ENCODE results near the gene GRID1. TPM values are rescaled to one million over a fixed set of nuclear protein-coding genes. Genes with fewer than 3 reads are reported as not detected.

Gene GRID1
- total RNA-seq, 1 experiment from 2014 or later, result 5.6 TPM

DNA sequence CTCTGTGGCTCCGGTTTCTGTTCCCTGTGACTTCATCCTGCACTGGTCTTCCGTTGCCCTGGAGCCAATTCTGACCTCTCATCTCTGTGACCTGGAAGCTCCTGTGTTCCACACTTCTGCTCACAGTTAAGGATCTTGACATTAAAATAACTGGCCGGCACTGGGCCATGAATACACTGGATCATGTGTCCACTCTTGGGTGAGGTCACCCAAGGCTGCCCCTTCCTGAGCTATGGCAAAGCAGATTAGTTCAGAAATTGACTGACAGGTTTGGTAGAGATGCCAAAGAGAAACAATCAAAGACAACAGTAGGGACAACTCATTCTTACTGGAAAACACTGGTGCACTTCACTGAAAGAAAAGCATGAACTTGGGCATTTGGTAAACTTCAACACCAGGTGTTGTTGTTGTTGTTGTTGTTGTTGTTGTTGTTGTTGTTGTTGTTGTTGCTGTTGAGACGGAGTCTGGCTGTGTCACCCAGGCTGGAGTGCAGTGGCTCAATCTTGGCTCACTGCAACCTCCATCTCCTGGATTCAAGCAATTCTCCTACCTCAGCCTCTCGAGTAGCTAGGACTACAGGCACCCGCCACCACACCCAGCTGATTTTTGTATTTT lies 36.7 kb upstream of the GRID1 start:
- BruUV-seq (replicated peaks), result no TSS peak
- Histone ChIP-seq H3K4me1 (ENCODE audit: control insufficient read depth in 1 of 2, insufficient read depth in 2 of 2, low read length in 2 of 2) (peaks cover 15 to 31% of the 10 kb centered on the region in 2 experiments), H2AFZ (ENCODE audit: low read depth, low read length, poor library complexity, severe bottlenecking) (no peak overlapping the region), H3K27ac (ENCODE audit: low read depth, low read length) (no peak overlapping the region), H3K9me2 (ENCODE audit: insufficient read depth) (no peaks in the 10 kb centered on the region), H3K4me2 (ENCODE audit: low read length) (no peak overlapping the region), H4K20me1 (ENCODE audit: insufficient read depth) (no peaks in the 10 kb centered on the region), H3K9ac (ENCODE audit: low read length) (no peak overlapping the region), H3K4me3 (replicated peaks in 1 of 2; ENCODE audit: low read depth in 1 of 2, low read length in 2 of 2) (no peak overlapping the region), H3K9me3 (ENCODE audit: control insufficient read depth in 1 of 2, insufficient read depth in 1 of 2, low read depth in 1 of 2, low read length in 2 of 2) (no peaks in the 10 kb centered on the region), H3K79me2 (ENCODE audit: insufficient read depth, low read length) (no peaks in the 10 kb centered on the region), H3K36me3 (ENCODE audit: control insufficient read depth in 1 of 2, insufficient read depth in 2 of 2, low read length in 2 of 2) (no peaks in the 10 kb centered on the region), H3K27me3 (ENCODE audit: insufficient read depth, low read length) (no peaks in the 10 kb centered on the region)
- no peak for ATAC-seq
- TF ChIP-seq EZH2phosphoT487 (IDR thresholded peaks at IDR 0.05; ENCODE audit: borderline replicate concordance) (no peak), ZFX (IDR thresholded peaks at IDR 0.05) (no peak), POLR2A (IDR thresholded peaks at IDR 0.05; ENCODE audit: borderline replicate concordance, extremely low read depth, insufficient read depth, insufficient read length) (no peak), RAD21 (IDR thresholded peaks at IDR 0.05; ENCODE audit: low read depth) (no peak)
- no peak for DNase-seq (ENCODE audit: low read depth, low spot score)
- intact Hi-C loops (cut with micrococcal nuclease), result no loop called here
- CTCF ChIA-PET, result interaction anchor here (1.5 kb wide), 1 partner anchor 182 kb away, joined by 4 read pairs; no protein-coding TSS in a partner anchor
- POLR2A ChIA-PET, result no interaction called here
- RAD21 ChIA-PET (ENCODE audit: low non-redundant PET in 1 of 2, low total read pairs in 2 of 2, uncharacterized antibody in 2 of 2, unreplicated experiment in 2 of 2), result no interaction called here

DNA sequence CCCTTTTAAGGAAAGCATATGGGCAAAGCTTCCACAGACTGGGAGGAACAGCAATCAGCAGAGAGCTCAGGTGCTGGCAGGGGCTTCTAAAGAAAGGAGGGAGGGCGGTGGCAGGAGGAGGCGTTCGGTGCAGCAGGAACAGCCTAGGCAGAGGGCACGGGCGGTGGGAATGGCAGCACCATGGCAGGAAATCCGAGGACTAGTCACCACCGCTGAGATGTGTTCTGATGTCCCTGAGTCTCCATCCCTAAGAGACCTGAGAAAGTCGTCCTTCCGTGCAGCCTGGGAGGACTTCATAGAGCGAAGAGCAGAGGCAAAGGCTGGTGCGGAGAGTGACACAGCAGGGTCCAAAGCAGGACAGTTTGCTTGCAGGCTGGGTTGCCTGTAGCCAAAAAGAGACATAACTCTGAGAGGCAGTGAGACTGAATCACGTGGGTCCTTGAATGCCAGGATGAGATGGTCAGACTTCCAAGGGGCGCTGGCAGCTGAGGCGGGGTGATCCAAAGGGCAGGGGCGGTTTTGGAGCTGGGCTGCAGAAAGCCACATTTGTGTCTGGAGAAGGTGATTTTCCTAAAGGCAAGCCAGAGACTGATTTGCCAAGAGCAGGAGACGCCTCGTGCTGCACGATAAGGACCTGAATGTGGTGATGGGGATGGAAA lies 35.8 kb upstream of the GRID1 start:
- CTCF ChIA-PET, result interaction anchor here (1.5 to 1.9 kb wide), 2 partner anchors 8 to 183 kb away, joined by 4 to 7 read pairs; no protein-coding TSS in a partner anchor
- no peak overlapping the region for H3K27ac ChIP-seq (ENCODE audit: low read depth, low read length)

More for the DNA sequence above, 35.8 kb upstream of the GRID1 start:
- no peak overlapping the region for H2AFZ ChIP-seq (ENCODE audit: low read depth, low read length, poor library complexity, severe bottlenecking)
- RAD21 ChIA-PET (ENCODE audit: low non-redundant PET in 1 of 2, low total read pairs in 2 of 2, uncharacterized antibody in 2 of 2, unreplicated experiment in 2 of 2), result no interaction called here
- no peak overlapping the region for H3K9ac ChIP-seq (ENCODE audit: low read length)
- DNase-seq (ENCODE audit: low read depth, low spot score) (no peak), ATAC-seq (no peak)
- POLR2A ChIA-PET, result no interaction called here
- no peaks in the 10 kb centered on the region for H3K9me2 ChIP-seq (ENCODE audit: insufficient read depth)
- no peaks in the 10 kb centered on the region for H3K27me3 ChIP-seq (ENCODE audit: insufficient read depth, low read length)
- H3K4me2 ChIP-seq (ENCODE audit: low read length), result no peak overlapping the region
- peaks cover 15 to 31% of the 10 kb centered on the region in 2 experiments for H3K4me1 ChIP-seq (ENCODE audit: control insufficient read depth in 1 of 2, insufficient read depth in 2 of 2, low read length in 2 of 2)
- intact Hi-C loops (cut with micrococcal nuclease), result no loop called here
- TF ChIP-seq MAX (IDR thresholded peaks at IDR 0.05), result no peak
- no peak for TF ChIP-seq ZFX (IDR thresholded peaks at IDR 0.05)
- TF ChIP-seq JUND (IDR thresholded peaks at IDR 0.05), result no peak
- TF ChIP-seq EGR1 (IDR thresholded peaks at IDR 0.05; ENCODE audit: low read depth), result no peak
- no peak for TF ChIP-seq CTCF (IDR thresholded peaks at IDR 0.05 in 2 of 3, conservative IDR thresholded peaks at IDR 0.05 in 1 of 3; ENCODE audit: borderline replicate concordance in 1 of 3, insufficient read depth in 1 of 3, low read depth in 2 of 3, low read length in 2 of 3)
- no peaks in the 10 kb centered on the region for H3K79me2 ChIP-seq (ENCODE audit: insufficient read depth, low read length)
- H3K36me3 ChIP-seq (ENCODE audit: control insufficient read depth in 1 of 2, insufficient read depth in 2 of 2, low read length in 2 of 2), result no peaks in the 10 kb centered on the region
- H4K20me1 ChIP-seq (ENCODE audit: insufficient read depth), result no peaks in the 10 kb centered on the region
- no peak overlapping the region for H3K4me3 ChIP-seq (replicated peaks in 1 of 2; ENCODE audit: low read depth in 1 of 2, low read length in 2 of 2)
- H3K9me3 ChIP-seq (ENCODE audit: control insufficient read depth in 1 of 2, insufficient read depth in 1 of 2, low read depth in 1 of 2, low read length in 2 of 2), result no peaks in the 10 kb centered on the region
- BruUV-seq (replicated peaks), result no TSS peak

Measured in HCT116 (cell line).